ENCODE data around the gene EPM2A. TPM values are rescaled to one million over a fixed set of nuclear protein-coding genes. Genes with fewer than 3 reads are reported as not detected.

Gene EPM2A
- total and polyA plus RNA-seq, 11 donors = 13.1 to 52.7 (median 39.8) TPM

DNA sequence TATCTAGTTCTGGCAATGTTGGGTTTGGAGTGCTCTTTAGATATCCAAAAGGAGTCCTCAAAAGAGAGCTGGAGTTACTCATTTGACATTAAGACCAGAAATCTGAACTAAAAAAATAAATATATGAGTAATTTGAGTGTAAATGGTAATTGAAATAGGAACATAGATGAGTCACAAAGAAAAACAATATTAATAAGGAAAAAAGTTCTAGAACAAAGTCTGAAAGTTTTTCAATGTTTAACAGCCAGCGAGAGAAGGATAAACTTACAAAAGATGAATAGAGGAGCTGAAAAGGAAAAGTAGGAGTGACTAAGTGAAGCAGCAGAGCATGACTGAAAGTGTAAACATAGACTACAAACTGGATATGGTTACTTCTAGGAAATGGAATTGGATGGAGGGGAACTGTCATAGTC lies 46.8 kb downstream of the EPM2A start:
- no peak for DNase-seq
- ATAC-seq = no peak
- peaks cover 0 to 10% (median 0%) of the 10 kb centered on the region in 12 donors for H3K4me1 ChIP-seq
- intact Hi-C loops (cut with DNase I) = no loop called here
- peaks cover 0 to 13% (median 1%) of the 10 kb centered on the region in 12 donors for H3K9me3 ChIP-seq
- no peak overlapping the region for H3K4me3 ChIP-seq
- TF ChIP-seq, protein P1, sequence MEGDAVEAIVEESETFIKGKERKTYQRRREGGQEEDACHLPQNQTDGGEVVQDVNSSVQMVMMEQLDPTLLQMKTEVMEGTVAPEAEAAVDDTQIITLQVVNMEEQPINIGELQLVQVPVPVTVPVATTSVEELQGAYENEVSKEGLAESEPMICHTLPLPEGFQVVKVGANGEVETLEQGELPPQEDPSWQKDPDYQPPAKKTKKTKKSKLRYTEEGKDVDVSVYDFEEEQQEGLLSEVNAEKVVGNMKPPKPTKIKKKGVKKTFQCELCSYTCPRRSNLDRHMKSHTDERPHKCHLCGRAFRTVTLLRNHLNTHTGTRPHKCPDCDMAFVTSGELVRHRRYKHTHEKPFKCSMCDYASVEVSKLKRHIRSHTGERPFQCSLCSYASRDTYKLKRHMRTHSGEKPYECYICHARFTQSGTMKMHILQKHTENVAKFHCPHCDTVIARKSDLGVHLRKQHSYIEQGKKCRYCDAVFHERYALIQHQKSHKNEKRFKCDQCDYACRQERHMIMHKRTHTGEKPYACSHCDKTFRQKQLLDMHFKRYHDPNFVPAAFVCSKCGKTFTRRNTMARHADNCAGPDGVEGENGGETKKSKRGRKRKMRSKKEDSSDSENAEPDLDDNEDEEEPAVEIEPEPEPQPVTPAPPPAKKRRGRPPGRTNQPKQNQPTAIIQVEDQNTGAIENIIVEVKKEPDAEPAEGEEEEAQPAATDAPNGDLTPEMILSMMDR (IDR thresholded peaks at IDR 0.05) = no peak
- no peak for TF ChIP-seq POLR2A (IDR thresholded peaks at IDR 0.05)
- WGBS, 4 donors = 89 to 93% (median 92%) methylated on average over 1 of the region's 1 CpG
- H3K36me3 ChIP-seq = peaks cover 0 to 18% (median 0%) of the 10 kb centered on the region in 9 donors
- H3K27me3 ChIP-seq = no peaks in the 10 kb centered on the region
- no peak overlapping the region for H3K27ac ChIP-seq

- H3K4me3 ChIP-seq = no peak overlapping the region
- WGBS, 4 donors = 42 to 53% (median 47%) methylated on average over 2 of the region's 2 CpGs
- H3K9me3 ChIP-seq = no peaks in the 10 kb centered on the region
- H3K36me3 ChIP-seq = peaks cover 0 to 30% (median 8%) of the 10 kb centered on the region in 9 donors
- peak; percentile 58 to 79 (median 67) for ATAC-seq
- intact Hi-C loops (cut with DNase I) = no loop called here
- H3K27ac ChIP-seq = no peak overlapping the region
- no peaks in the 10 kb centered on the region for H3K27me3 ChIP-seq
- H3K4me1 ChIP-seq = peaks cover 0 to 10% (median 0%) of the 10 kb centered on the region in 12 donors
- TF ChIP-seq, protein P1 (IDR thresholded peaks at IDR 0.05) = no peak
- TF ChIP-seq POLR2A (IDR thresholded peaks at IDR 0.05) = no peak
- DNase-seq = no peak
These were observed 49.4 kb downstream of the EPM2A start for GRCh38 chr6:145685932-145686331.

- H3K36me3 ChIP-seq = peaks cover 0 to 34% (median 8%) of the 10 kb centered on the region in 9 donors
- no peak for TF ChIP-seq POLR2A (IDR thresholded peaks at IDR 0.05)
- TF ChIP-seq, protein P1 (IDR thresholded peaks at IDR 0.05) = no peak
- peaks cover 0 to 10% (median 0%) of the 10 kb centered on the region in 12 donors for H3K4me1 ChIP-seq
- no peak for ATAC-seq
- DNase-seq = no peak
- no peaks in the 10 kb centered on the region for H3K27me3 ChIP-seq
- H3K27ac ChIP-seq = no peak overlapping the region
- intact Hi-C loops (cut with DNase I) = no loop called here
- WGBS, 4 donors = 83 to 91% (median 87%) methylated on average over 9 of the region's 9 CpGs
- no peak overlapping the region for H3K4me3 ChIP-seq
- peaks cover 0 to 13% (median 0%) of the 10 kb centered on the region in 12 donors for H3K9me3 ChIP-seq
These were observed 53.4 kb downstream of the EPM2A start for GRCh38 chr6:145681965-145682364.

- Histone ChIP-seq H3K4me3 (no peak overlapping the region), H3K27me3 (no peaks in the 10 kb centered on the region), H3K27ac (no peak overlapping the region), H3K36me3 (peaks cover 0 to 7% (median 0%) of the 10 kb centered on the region in 9 donors), H3K9me3 (peaks cover 0 to 12% (median 0%) of the 10 kb centered on the region in 12 donors), H3K4me1 (peaks cover 0 to 18% (median 3%) of the 10 kb centered on the region in 12 donors)
- 83 to 90% (median 86%) methylated on average over 2 to 5 of the region's 5 CpGs for WGBS, 4 donors
- TF ChIP-seq, protein P1 (IDR thresholded peaks at IDR 0.05) = no peak
- TF ChIP-seq POLR2A (IDR thresholded peaks at IDR 0.05) = no peak
- DNase-seq (no peak), ATAC-seq (no peak)
- intact Hi-C loops (cut with DNase I) = no loop called here
These were observed 61.8 kb downstream of the EPM2A start for GRCh38 chr6:145673504-145673903.
